RWPE2 (cell line): ENCODE results near the gene PSMD13.

Experiments
- ATAC-seq: fragments of 200-7000 bp; cut with Tn5 transposase; 3 replicates; pipeline ENCODE4 v1.9.1; 2021; ENCODE audit warnings: low read depth
- DNase-seq: peaks from one replicate; pipeline ENCODE4 v3.0.0-alpha.2; 2020; ENCODE audit warnings: low spot score
- H3K27ac ChIP-seq: fragments of 450-650 bp; 2 replicates; pipeline ENCODE4 v1.5.1; 2017; ENCODE audit warnings: mild to moderate bottlenecking; ENCODE audit not compliant: poor library complexity, severe bottlenecking
- H3K27me3 ChIP-seq: fragments of 250-450 bp; sonication (Bioruptor Pico); 2 replicates; pipeline ENCODE4 v1.5.1; 2021; ENCODE audit warnings: mild to moderate bottlenecking, moderate library complexity; ENCODE audit not compliant: insufficient read depth, poor library complexity, severe bottlenecking
- H3K36me3 ChIP-seq: fragments of 250-450 bp; sonication (Bioruptor Pico); 2 replicates; pipeline ENCODE4 v1.5.1; 2020; ENCODE audit warnings: low read depth, mild to moderate bottlenecking, moderate library complexity
- H3K4me1 ChIP-seq: fragments of 250-450 bp; sonication (Bioruptor Pico); 2 replicates; pipeline ENCODE4 v1.5.1; 2021; ENCODE audit warnings: mild to moderate bottlenecking, moderate library complexity; ENCODE audit not compliant: insufficient read depth, poor library complexity, severe bottlenecking
- H3K4me3 ChIP-seq: fragments of 250-450 bp; sonication (Bioruptor Pico); 2 replicates; pipeline ENCODE4 v1.5.1; 2021; ENCODE audit warnings: mild to moderate bottlenecking, moderate library complexity; ENCODE audit not compliant: severe bottlenecking
- H3K9me3 ChIP-seq: fragments of 250-450 bp; sonication (Bioruptor Pico); 2 replicates; pipeline ENCODE4 v1.5.1; 2021; ENCODE audit warnings: mild to moderate bottlenecking, moderate library complexity; ENCODE audit not compliant: severe bottlenecking
- CTCF ChIP-seq: fragments of 450-650 bp; IDR thresholded peaks from one replicate; pipeline ENCODE4 v1.5.1; 2017; ENCODE audit warnings: mild to moderate bottlenecking, moderate library complexity; ENCODE audit not compliant: poor library complexity, severe bottlenecking

PSMD13 gene

GRCh38 chr11:272195-272930, 35.6 kb downstream of the PSMD13 start:
- no peak overlapping the region for H3K4me3 ChIP-seq
- peaks cover 15% of the 10 kb centered on the region for H3K27me3 ChIP-seq
- no peaks in the 10 kb centered on the region for H3K4me1 ChIP-seq
- ATAC-seq: no peak
- no peaks in the 10 kb centered on the region for H3K36me3 ChIP-seq
- no peak for TF ChIP-seq CTCF
- H3K9me3 ChIP-seq: peaks cover 9% of the 10 kb centered on the region
- H3K27ac ChIP-seq: no peak overlapping the region
- no peak for DNase-seq

- no peak for TF ChIP-seq CTCF
- Histone ChIP-seq H3K4me1 (no peaks in the 10 kb centered on the region), H3K9me3 (peaks cover 9% of the 10 kb centered on the region), H3K4me3 (no peak overlapping the region), H3K27ac (no peak overlapping the region), H3K27me3 (peaks cover 18% of the 10 kb centered on the region), H3K36me3 (no peaks in the 10 kb centered on the region)
- DNase-seq (no peak), ATAC-seq (no peak)
Measured at GRCh38 chr11:272931-273198, 36.1 kb downstream of the PSMD13 start.

GRCh38 chr11:276219-276618, 39.4 kb downstream of the PSMD13 start:
- ATAC-seq (no peak), DNase-seq (no peak)
- Histone ChIP-seq H3K27me3 (peaks cover 51% of the 10 kb centered on the region), H3K9me3 (peaks cover 9% of the 10 kb centered on the region), H3K27ac (no peak overlapping the region), H3K4me1 (no peaks in the 10 kb centered on the region), H3K36me3 (no peaks in the 10 kb centered on the region), H3K4me3 (no peak overlapping the region)
- TF ChIP-seq CTCF: no peak

- H3K27ac ChIP-seq: no peak within 1 kb of the TSS
- DNase-seq: no peak
- no peak for TF ChIP-seq CTCF
- H3K4me3 ChIP-seq: no peak within 1 kb of the TSS
- no peaks in the 10 kb centered on the region for H3K4me1 ChIP-seq
- peaks cover 67% of the 10 kb centered on the region for H3K27me3 ChIP-seq
- ATAC-seq: no peak
- H3K9me3 ChIP-seq: peaks cover 9% of the 10 kb centered on the region
- H3K36me3 ChIP-seq: no peaks in the 10 kb centered on the region
Measured at GRCh38 chr11:278001-278951, 41.5 kb downstream of the PSMD13 start, which contains the start of gene NLRP6. NLRP6 (plus strand) TSS chr11:278407; CDS start chr11:278570, 163 bp downstream.
